Occipital lobe (tissue), 2 donors: Measurements from ENCODE around the gene PIGR. TPM values are rescaled to one million over a fixed set of nuclear protein-coding genes. Genes with fewer than 3 reads are reported as not detected.

Experiments
- DNase-seq: peaks from one replicate; lab custom pipeline; 2025; lab: John Stamatoyannopoulos, UW
- total RNA-seq: library from RNA; depleted of rRNA; stranded (reverse); fragments of >200 nt; gene quantifications from one replicate; pipeline ENCODE4 v1.2.3, GENCODE V29; 2014

PIGR gene
- total RNA-seq, 1 donor from 2014 or later: not detected

DNA sequence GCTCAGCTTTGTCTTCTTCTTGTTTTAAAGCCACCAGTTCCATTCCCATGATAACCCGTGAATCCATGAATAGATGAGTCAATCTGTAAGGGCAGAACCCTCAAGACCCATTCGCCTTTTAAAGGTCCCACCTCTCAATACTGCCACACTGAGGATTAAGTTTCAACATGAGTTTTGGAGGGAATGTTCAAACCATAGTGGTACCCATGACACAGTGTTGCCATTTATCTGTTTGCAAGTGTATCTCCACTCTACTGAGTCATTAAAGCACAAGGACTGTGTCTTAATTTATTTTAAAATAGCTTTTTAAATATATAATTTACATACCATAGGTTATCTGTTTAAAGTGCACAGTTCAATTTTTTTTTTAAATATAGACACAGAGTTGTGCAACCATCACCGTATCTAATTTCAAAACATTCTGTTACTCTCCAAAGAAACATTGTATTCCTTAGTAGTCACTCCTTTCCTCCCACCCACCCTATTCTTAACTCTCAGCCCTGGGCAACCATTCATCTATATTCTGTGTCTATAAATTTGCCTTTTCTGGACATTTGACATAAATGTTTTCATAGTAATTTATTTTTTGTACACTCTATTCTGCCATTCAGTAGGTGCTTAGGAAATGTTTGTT is 53.8 kb downstream of the PIGR start:
- DNase-seq: no peak

DNA sequence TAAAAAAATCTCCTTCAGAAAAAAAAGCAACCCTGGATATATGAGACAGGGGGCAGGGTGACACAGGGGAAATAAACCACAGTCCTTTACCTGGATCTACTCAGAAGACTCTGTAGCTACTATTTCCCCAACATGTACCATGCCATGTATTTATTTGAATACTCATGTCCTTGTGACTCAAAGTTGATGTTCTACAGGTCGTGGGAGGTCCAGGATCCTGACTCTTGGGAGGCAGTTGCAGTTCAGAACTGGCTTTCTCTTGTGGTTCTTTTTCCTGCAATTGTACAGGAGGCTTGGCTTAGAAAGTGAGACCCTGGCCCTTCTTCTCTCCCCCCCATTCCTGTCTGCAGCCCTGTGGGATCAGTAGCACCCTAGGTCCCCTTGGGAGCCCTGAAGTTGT is 54.9 kb downstream of the PIGR start:
- DNase-seq: no peak

DNA sequence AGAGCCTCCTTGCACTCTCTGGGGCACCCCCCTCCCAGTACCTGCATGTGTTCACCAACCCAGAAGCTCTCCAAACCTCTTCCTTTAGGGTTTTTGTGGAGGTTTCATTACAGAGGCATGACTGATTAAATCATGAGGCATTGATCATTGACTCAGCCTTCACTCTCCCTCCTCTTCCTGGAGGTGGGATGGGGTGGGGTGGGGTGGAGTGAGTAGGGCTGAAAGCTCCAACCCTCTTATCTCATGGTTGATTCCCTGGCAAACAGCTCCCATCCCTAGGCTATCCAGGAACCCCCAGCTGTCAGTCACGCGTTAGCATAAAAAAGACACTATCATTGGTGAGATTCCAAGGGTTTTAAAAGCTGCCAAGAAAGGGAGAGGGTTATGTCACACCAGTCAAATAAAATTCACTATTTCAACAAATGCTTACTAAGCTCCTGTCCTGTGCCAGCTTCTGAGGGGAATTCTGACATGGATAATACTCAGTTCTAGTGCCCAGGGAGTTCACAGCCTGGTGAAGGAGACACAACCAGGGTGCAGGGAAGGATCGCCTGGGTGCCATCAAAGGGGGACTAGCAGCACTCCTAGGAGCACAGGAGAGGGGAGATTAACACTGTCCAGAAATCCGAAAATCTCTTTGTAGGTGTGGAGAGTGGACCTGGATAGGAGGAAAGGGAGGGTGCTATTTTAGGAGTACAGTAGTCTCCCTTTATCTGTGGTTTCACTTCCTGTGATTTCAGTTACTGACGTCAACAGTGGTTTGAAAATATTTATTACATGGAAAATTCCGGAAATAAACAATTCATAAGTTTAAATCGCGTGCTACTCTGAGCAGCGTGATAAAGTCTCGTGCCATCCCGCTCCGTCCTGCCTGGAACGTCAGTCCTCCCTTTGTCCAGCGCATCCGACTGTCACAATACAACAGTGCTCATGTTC is 55.9 kb downstream of the PIGR start:
- no peak for DNase-seq

DNA sequence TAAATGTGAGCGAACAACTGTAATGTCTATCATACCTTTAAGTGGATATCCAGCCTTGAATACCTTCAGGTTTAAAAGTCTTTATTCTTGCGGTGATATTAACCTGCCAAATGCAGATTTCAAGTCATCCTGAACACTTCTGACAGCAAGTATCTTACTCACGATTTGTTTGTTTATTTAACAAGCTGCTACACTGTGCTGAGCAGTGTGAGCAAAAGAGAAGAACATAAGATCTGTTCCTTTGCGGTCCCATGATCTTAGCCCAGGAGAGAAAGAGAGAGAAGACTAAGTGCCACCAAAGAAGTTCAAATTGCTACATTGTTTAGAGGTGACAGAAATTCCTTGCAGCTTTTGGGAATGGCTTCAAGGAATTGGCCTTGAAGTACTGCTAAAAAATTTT is 58.6 kb downstream of the PIGR start:
- no peak for DNase-seq

DNA sequence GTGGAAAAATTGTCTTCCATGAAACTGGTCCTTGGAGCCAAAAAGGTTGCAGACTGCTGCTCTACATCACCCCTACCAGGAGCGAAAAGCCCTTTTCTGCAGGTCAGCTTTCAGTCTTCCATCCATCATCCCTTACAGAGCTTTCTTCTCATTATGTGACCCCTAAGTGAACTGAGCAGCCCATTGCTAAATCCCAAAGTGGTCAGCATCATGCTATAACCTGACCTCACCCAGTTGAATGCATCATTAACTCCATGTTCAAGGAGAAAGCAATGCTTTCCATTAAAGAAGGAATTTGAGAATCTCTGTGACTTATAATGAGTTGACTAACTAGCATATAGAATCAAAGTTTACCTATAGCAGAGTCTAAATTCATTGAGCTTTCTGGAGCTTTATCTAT is 59.4 kb downstream of the PIGR start:
- no peak for DNase-seq

DNA sequence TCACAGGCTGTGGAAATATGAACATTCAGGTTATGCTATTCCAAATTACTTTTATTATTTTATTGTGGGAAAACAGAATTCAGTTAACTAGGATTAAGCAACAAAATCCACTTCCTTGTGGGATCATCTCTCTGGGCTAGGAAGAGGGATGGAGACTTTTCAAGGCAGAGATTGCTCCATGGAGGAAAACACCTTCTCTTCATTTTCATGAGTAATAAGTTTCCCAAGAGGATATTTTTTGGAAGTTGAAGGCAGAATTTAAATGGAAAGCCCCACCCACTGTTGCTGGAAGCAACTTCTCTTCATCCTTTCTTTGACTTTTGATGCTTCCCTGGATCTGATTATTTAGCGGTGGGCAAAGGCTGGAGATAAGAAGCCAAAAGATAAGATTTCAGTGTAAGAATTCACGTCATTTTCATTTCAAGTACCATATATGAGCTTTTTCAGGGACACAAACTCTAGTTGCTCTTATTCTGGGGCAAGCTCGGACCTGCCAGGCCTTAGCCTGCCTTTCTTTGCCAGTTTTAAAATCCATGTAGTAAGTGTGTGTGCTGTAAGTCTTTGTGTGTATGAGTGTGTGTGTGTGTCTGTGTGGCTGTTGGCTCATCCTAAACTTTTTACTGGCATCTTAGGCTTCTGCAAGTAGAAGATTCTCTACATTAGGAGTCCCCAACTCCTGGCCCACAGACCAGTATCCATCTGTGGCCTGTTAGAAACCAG is 60.8 kb downstream of the PIGR start:
- DNase-seq: no peak

DNA sequence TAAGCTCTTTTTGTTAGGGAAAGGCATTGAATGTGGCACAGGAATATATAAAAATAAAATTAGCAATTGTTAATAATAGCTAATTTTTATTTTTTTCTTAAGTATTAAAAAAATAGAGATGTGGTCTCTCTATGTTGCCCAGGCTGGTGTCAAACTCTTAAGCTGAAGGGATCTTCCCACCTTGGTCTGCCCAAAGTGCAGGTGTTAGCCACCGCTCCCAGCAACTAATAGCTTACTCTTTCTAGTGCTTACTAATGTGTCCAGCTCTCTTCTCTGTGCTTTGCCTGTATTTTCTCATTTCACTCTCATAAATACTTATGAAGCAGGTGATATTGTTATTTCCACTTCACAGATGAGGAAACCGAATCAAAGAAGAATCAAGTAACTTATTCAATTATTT is 62.4 kb downstream of the PIGR start:
- DNase-seq: no peak

DNA sequence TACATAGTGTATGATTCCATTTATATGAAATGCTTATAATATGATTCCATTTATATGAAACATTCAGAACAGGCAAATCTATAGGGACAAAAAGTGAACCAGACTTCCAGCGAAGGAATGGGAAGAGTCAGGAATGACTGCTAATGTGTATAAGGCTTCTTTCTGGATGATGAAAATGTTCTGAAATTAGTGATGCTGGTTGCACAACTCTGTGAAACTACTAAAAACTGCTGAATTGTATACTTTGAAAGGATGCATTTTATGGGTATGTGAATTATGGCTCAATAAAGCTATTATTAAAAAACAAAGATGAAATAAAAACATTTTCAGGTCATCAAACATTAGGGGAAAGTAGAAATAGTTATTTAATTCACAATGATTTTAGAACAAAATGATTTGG is 63.1 kb downstream of the PIGR start:
- no peak for DNase-seq

DNA sequence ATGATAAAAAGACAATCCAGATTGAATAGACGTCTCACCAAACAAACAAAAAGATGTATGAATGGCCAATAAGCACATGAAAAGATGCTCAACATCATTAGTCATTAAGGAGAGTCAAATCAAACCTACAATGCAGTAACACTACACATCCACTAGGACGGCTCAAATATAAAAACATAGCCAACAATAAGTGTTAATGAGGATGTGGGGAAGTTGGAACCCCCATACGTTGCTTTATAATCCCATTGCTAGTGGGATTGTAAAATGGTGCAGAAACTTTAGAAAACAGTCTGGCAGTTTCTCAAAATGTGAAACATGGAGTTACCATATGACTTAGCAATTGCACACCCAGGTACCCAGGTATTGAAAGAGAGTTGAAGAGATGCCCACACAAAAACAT is 63.7 kb downstream of the PIGR start:
- DNase-seq: no peak

DNA sequence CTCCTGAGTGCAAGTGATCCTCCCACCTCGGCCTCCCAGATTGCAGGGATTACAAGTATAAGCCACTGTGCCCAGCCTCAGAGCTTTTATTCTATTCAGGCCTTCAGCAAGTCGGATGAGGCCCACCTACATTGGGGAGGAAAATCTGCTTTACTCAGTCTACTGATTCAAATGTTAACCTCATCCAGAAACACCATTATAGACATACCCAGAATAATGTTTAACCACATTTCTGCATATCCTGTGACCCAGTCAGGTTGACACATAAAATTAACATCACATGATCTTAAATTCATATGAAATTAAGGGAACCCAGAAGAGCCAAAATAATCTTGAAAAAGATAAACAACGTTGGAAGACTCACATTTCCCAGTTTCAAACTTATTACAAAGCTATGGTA is 66.0 kb downstream of the PIGR start:
- DNase-seq: no peak

Other genes with a start within 250 kb of the PIGR start
- not detected for gene IL19, start 175.7 kb downstream of the PIGR start, total RNA-seq
- gene IL10, start 174.0 kb downstream of the PIGR start, total RNA-seq: not detected
- gene IL20, start 80.8 kb downstream of the PIGR start, total RNA-seq: 0.47 TPM
- not detected for gene IL24, start 49.0 kb downstream of the PIGR start, total RNA-seq
- 0.47 TPM for gene FCMR, start 24.5 kb downstream of the PIGR start, total RNA-seq
- not detected for gene FCAMR, start 24.0 kb upstream of the PIGR start, total RNA-seq
- gene C1orf116, start 86.3 kb upstream of the PIGR start, total RNA-seq: not detected
- 24.5 TPM for gene YOD1, start 104.7 kb upstream of the PIGR start, total RNA-seq
- 13.6 TPM for gene PFKFB2, start 106.8 kb upstream of the PIGR start, total RNA-seq
- gene C4BPB, start 142.4 kb upstream of the PIGR start, total RNA-seq: not detected
- gene C4BPA, start 157.8 kb upstream of the PIGR start, total RNA-seq: not detected